HG03575 (cell line): ENCODE results near the gene RCN2.

Experiments
- ATAC-seq: cut with Tn5 transposase; IDR thresholded peaks from one replicate; pipeline ENCODE4 v1.9.1; 2021; ENCODE audit not compliant: unreplicated experiment, insufficient number of reproducible peaks, low FRiP score; ENCODE audit errors: extremely low read depth

The RCN2 gene

GRCh38 chr15:76967067-76967466 lies 35.5 kb downstream of the RCN2 start:
- no peak for ATAC-seq

GRCh38 chr15:76968306-76968705 lies 36.8 kb downstream of the RCN2 start:
- no peak for ATAC-seq

- ATAC-seq = no peak
Observed at GRCh38 chr15:76972389-76973361, 41.1 kb downstream of the RCN2 start.

- ATAC-seq = no peak
Observed at GRCh38 chr15:76973362-76973743, 41.8 kb downstream of the RCN2 start.

GRCh38 chr15:76973906-76974305 lies 42.4 kb downstream of the RCN2 start:
- no peak for ATAC-seq

- ATAC-seq = no peak
Observed at GRCh38 chr15:76974456-76975036, 43.0 kb downstream of the RCN2 start.

- no peak for ATAC-seq
Observed at GRCh38 chr15:76976141-76976540, 44.6 kb downstream of the RCN2 start.

GRCh38 chr15:76976572-76977270 lies 45.2 kb downstream of the RCN2 start:
- no peak for ATAC-seq

- no peak for ATAC-seq
Observed at GRCh38 chr15:76978522-76979330, 47.2 kb downstream of the RCN2 start.

- ATAC-seq = no peak
Observed at GRCh38 chr15:76979331-76979925, 47.9 kb downstream of the RCN2 start.

GRCh38 chr15:76979996-76980520 lies 48.5 kb downstream of the RCN2 start:
- no peak for ATAC-seq

GRCh38 chr15:76982356-76982755 lies 50.8 kb downstream of the RCN2 start:
- ATAC-seq = no peak

- no peak for ATAC-seq
Observed at GRCh38 chr15:76982756-76983155, 51.2 kb downstream of the RCN2 start.

- ATAC-seq = no peak
Observed at GRCh38 chr15:76983590-76984375, 52.2 kb downstream of the RCN2 start.

GRCh38 chr15:76986743-76987142 lies 55.2 kb downstream of the RCN2 start:
- no peak for ATAC-seq

GRCh38 chr15:76987276-76987675 lies 55.7 kb downstream of the RCN2 start:
- no peak for ATAC-seq

GRCh38 chr15:76987896-76988860 lies 56.6 kb downstream of the RCN2 start:
- no peak for ATAC-seq
